Esophagus squamous epithelium (tissue), 4 donors: ENCODE results near the gene TTYH1.

Experiments used
- CTCF ChIP-seq, 6 experiments: fragments of 450-650 bp in 4 of 6; fragments of 200-600 bp in 2 of 6; sonication (generic) in 2 of 6; IDR thresholded peaks; one replicate each; pipeline ENCODE4 v1.5.1; 2016 to 2019; ENCODE audit warnings: antibody characterized with exemption in 6 of 6, mild to moderate bottlenecking in 4 of 6, moderate library complexity in 4 of 6
- POLR2A ChIP-seq, 4 donors: fragments of 450-650 bp; IDR thresholded peaks; one replicate each; pipeline ENCODE4 v1.6.1; 2017; ENCODE audit warnings: antibody characterized with exemption in 4 of 4, mild to moderate bottlenecking in 4 of 4, moderate library complexity in 3 of 4

DNA sequence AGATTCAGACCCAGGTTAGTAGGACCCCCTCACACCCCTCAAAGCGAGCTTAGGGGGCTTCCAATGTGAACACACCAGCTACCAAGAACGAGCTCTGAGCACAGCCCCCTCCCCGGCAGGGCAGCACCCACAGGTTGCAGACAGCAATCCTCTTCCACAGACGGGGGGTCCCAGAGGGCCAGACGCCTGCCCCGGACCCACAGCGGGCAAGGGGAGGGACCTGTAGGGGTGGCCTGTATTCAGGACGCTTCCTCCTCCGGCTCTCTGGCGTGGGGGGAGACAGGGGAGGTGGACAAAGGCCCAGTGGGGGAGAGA lies 4.8 kb downstream of the TTYH1 start:
- TF ChIP-seq POLR2A (IDR thresholded peaks at IDR 0.05), result no peak
- no peak for TF ChIP-seq CTCF (IDR thresholded peaks at IDR 0.05)
